Endothelial cell (in vitro differentiated cells): ENCODE results near the gene GRM8. TPM values are rescaled to one million over a fixed set of nuclear protein-coding genes. Genes with fewer than 3 reads are reported as not detected.

Source experiments
- DNase-seq: peaks from one replicate; pipeline ENCODE4 v3.0.0; 2021; ENCODE audit warnings: low spot score
- H3K27ac Mint-ChIP-seq: one replicate; pipeline ENCODE4 v1.8.0; 2021; ENCODE audit warnings: mixed read lengths, inconsistent platforms; ENCODE audit not compliant: unreplicated experiment
- H3K27me3 Mint-ChIP-seq: one replicate; pipeline ENCODE4 v1.8.0; 2021; ENCODE audit warnings: mild to moderate bottlenecking, moderate library complexity, mixed read lengths, inconsistent platforms; ENCODE audit not compliant: unreplicated experiment
- H3K36me3 Mint-ChIP-seq: one replicate; pipeline ENCODE4 v1.8.0; 2021; ENCODE audit warnings: mild to moderate bottlenecking, low read depth, mixed read lengths, inconsistent platforms; ENCODE audit not compliant: unreplicated experiment
- H3K4me1 Mint-ChIP-seq: one replicate; pipeline ENCODE4 v1.8.0; 2021; ENCODE audit warnings: mild to moderate bottlenecking, mixed read lengths, inconsistent platforms; ENCODE audit not compliant: unreplicated experiment
- H3K4me3 Mint-ChIP-seq: one replicate; pipeline ENCODE4 v1.8.0; 2021; ENCODE audit warnings: mild to moderate bottlenecking, mixed read lengths, inconsistent platforms; ENCODE audit not compliant: unreplicated experiment
- H3K9me3 Mint-ChIP-seq: one replicate; pipeline ENCODE4 v1.8.0; 2021; ENCODE audit warnings: mixed read lengths, inconsistent platforms; ENCODE audit not compliant: unreplicated experiment
- CTCF ChIP-seq: fragments of 200-600 bp; sonication (generic); IDR thresholded peaks from one replicate; pipeline ENCODE4 v1.5.0; 2021; ENCODE audit warnings: antibody characterized with exemption; ENCODE audit not compliant: unreplicated experiment
- total RNA-seq: library from RNA; stranded (reverse); fragmentation: NEBNext Ultra II Directional; extraction: Animal tissue kit (Norgen Biotek cat#: 25700); gene quantifications from one replicate; pipeline ENCODE4 v1.2.1, GENCODE V29; 2021; ENCODE audit not compliant: unreplicated experiment

Gene GRM8
- total RNA-seq, 1 donor from 2014 or later, result 1.5 TPM

DNA sequence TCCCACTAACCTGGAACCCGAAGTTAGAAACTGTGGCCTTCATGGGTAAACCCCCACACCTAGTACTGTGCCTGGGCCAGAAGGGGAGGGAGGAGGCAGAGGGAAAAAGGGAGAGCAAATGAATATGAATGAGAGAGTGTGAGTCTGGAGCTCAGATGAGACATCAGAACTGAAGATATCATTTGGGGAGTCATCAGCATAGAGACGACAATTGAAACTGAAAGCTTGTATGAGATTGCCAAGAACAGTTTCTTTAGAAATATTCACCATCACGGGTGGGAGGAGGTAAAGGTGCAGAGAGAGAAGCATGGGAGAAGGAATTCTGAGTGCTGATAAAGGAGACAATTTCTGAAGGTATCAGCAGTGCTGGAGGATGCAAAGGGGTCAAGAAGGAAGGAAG is 171.2 kb downstream of the GRM8 start:
- no peaks in the 10 kb centered on the region for H3K36me3 Mint-ChIP-seq
- no peak overlapping the region for H3K27ac Mint-ChIP-seq
- TF ChIP-seq CTCF, result no peak
- DNase-seq, result no peak
- peaks cover 7% of the 10 kb centered on the region for H3K27me3 Mint-ChIP-seq
- no peak overlapping the region for H3K4me3 Mint-ChIP-seq
- H3K9me3 Mint-ChIP-seq, result no peaks in the 10 kb centered on the region
- H3K4me1 Mint-ChIP-seq, result peaks cover 10% of the 10 kb centered on the region

DNA sequence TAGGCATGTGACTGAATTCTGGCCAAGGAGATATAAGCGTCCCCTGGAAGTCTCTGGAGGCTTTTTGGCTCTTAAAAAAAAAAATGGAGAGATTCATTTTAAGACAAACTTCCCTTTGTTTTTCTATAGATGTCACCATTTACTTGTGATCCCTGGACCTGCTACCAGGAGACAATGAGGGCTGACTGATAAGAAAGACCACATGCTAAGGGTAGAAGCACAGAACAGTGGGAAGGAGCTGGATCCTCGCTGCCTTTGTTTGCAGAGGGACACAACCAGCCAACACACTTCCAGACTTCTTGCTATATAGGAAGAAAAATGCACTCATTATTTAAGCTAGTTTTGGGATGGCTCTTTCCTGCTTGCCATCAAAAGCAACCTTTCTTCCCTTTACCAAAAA is 172.2 kb downstream of the GRM8 start:
- no peak overlapping the region for H3K27ac Mint-ChIP-seq
- H3K9me3 Mint-ChIP-seq, result no peaks in the 10 kb centered on the region
- peaks cover 7% of the 10 kb centered on the region for H3K27me3 Mint-ChIP-seq
- peaks cover 14% of the 10 kb centered on the region for H3K4me1 Mint-ChIP-seq
- H3K4me3 Mint-ChIP-seq, result no peak overlapping the region
- H3K36me3 Mint-ChIP-seq, result no peaks in the 10 kb centered on the region
- TF ChIP-seq CTCF, result no peak
- no peak for DNase-seq

GRCh38 chr7:127066974-127067373 is 185.8 kb downstream of the GRM8 start:
- Mint-ChIP-seq H3K27ac (no peak overlapping the region), H3K36me3 (no peaks in the 10 kb centered on the region), H3K4me1 (no peaks in the 10 kb centered on the region), H3K9me3 (no peaks in the 10 kb centered on the region), H3K4me3 (no peak overlapping the region), H3K27me3 (no peaks in the 10 kb centered on the region)
- DNase-seq, result no peak
- TF ChIP-seq CTCF, result peak; percentile 28

DNA sequence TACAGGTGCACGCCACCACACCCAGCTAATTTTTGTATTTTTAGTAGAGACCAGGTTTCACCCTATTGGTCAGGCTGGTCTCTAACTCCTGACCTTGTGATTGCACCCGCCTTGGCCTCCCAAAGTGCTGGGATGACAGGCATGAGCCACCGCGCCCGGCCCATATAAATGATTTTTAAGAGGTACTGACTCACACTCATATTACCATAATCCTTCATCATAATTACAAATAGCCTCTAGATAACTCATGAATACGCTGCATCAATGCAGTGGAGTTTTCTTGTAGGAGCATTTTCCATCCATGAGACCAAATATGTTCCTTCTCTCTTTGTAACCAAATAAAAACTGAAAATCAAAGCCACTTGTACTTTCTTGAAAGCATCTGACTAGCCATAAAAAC is 193.3 kb downstream of the GRM8 start:
- Mint-ChIP-seq H3K27me3 (no peaks in the 10 kb centered on the region), H3K36me3 (no peaks in the 10 kb centered on the region), H3K4me3 (no peak overlapping the region), H3K27ac (no peak overlapping the region), H3K4me1 (no peaks in the 10 kb centered on the region), H3K9me3 (no peaks in the 10 kb centered on the region)
- no peak for TF ChIP-seq CTCF
- DNase-seq, result no peak

GRCh38 chr7:127057918-127058317 is 194.8 kb downstream of the GRM8 start:
- Mint-ChIP-seq H3K27ac (no peak overlapping the region), H3K27me3 (no peaks in the 10 kb centered on the region), H3K4me1 (no peaks in the 10 kb centered on the region), H3K9me3 (no peaks in the 10 kb centered on the region), H3K4me3 (no peak overlapping the region), H3K36me3 (no peaks in the 10 kb centered on the region)
- no peak for DNase-seq
- no peak for TF ChIP-seq CTCF
